GM12891 (cell line): ENCODE measurements around the gene ANK2.

Experiments used
- DNase-seq: peaks from one replicate; pipeline ENCODE4 v3.0.0; 2011; ENCODE audit warnings: low spot score; ENCODE audit not compliant: insufficient read length
- FAIRE-seq: peaks from 2 replicates; lab custom pipeline; 2011; peaks lifted over from hg19 to GRCh38; lab: Jason Lieb, UNC
- PAX5 ChIP-seq: IDR thresholded peaks from 2 replicates; pipeline ENCODE4 v1.6.1; 2011; ENCODE audit warnings: low read length, moderate library complexity, mild to moderate bottlenecking; ENCODE audit not compliant: insufficient read depth, severe bottlenecking
- POLR2A ChIP-seq: IDR thresholded peaks from 2 replicates; pipeline ENCODE4 v1.6.1; 2011; ENCODE audit warnings: low read depth, low read length, control low read depth
- POLR2AphosphoS5 ChIP-seq: IDR thresholded peaks from 2 replicates; pipeline ENCODE4 v1.6.1; 2011; ENCODE audit warnings: low read depth, low read length, control low read depth
- POU2F2 ChIP-seq: IDR thresholded peaks from 2 replicates; pipeline ENCODE4 v1.6.1; 2011; ENCODE audit warnings: low read depth, mild to moderate bottlenecking, control low read depth, low read length, moderate library complexity
- SPI1 ChIP-seq: IDR thresholded peaks from 2 replicates; pipeline ENCODE4 v1.6.1; 2011; ENCODE audit warnings: low read depth, low read length, control low read depth
- TAF1 ChIP-seq: IDR thresholded peaks from 2 replicates; pipeline ENCODE4 v1.6.1; 2011; ENCODE audit warnings: low read depth, low read length, control low read depth

The ANK2 gene

DNA sequence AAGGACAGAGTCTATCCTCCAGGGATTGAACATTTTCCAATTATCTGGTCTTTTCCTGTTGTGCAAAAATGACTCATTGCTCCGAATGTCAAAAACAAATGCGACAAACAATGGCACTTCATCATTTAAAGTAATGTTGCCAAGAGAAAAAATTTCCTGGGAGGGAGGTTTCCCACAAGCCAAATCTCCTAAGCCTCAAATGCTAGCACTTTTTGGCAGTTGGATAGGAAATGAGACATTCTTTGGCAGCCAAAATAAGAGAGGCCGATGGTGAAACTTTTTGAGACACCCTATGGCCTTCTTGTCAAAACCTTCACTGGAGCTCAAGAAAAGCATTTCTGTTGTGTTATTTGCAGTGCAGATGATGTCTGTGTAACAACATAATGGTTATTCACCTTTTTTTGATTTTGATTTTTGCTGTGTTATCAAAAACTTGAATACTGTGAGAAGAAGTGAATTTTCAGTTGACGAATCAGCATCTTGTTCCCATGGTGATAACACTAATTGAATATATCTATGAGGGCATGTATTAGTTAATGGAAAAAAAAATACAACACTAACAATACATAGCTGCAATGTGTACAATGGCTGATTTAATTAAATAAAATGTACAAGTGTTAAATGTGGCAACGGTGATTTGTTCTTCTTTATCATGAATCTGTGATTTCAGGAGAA is 333.8 kb downstream of the ANK2 start:
- DNase-seq: no peak
- FAIRE-seq: no peak
- TF ChIP-seq SPI1 (no peak), TAF1 (no peak), POU2F2 (no peak), POLR2AphosphoS5 (no peak), POLR2A (no peak), PAX5 (no peak)

DNA sequence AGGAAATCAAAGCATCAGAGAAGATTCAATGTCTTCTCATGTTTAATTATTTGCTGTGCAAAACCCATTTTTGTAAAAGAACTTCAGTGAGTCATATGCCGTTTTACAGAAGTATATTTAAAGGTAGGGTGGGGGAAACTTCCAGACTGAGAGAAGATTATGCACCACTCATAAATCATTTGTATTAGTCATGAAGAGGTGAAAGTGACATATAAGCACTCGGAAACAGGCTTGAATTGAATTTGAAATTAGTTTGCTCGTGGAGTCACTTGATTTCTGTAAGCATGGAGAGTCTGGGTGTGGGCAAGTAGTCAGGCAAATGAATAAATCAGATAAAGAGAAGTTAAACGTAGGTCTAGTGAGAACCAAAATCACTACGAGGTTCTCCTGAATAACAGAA is 335.1 kb downstream of the ANK2 start:
- TF ChIP-seq PAX5: no peak
- no peak for TF ChIP-seq TAF1
- TF ChIP-seq SPI1: no peak
- TF ChIP-seq POLR2AphosphoS5: no peak
- no peak for TF ChIP-seq POU2F2
- TF ChIP-seq POLR2A: no peak
- DNase-seq (no peak), FAIRE-seq (no peak)

DNA sequence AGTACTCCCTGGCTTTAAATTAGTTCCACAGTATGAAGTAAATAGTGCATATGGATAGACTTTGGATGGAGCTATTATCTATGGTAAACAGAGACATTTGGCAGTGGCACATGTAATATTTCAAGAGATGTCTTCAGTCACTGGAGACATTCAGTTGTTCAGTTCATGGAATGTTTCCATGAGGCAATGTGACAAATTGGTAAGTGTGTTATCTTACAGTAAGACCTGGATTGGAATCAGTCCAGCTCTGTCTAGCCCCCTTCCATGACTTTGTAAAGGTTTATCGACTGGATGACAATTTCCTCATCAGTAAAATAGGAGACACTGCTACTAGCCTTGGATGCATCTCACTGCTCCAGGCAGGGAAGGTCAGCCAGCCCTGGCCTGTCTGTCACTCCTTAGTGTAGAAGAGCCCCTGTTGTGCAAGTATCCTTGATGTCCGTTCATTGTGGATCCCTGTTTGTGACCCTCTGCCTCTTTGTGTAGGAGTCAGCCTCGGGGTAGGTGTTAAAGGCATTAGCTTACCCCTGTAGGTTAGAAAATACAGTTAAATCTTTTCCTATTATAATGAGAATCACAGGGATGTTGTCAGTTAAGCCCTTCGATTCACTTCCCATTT is 335.9 kb downstream of the ANK2 start:
- DNase-seq (no peak), FAIRE-seq (no peak)
- no peak for TF ChIP-seq POLR2A
- TF ChIP-seq POLR2AphosphoS5: no peak
- no peak for TF ChIP-seq TAF1
- no peak for TF ChIP-seq POU2F2
- TF ChIP-seq PAX5: no peak
- no peak for TF ChIP-seq SPI1

DNA sequence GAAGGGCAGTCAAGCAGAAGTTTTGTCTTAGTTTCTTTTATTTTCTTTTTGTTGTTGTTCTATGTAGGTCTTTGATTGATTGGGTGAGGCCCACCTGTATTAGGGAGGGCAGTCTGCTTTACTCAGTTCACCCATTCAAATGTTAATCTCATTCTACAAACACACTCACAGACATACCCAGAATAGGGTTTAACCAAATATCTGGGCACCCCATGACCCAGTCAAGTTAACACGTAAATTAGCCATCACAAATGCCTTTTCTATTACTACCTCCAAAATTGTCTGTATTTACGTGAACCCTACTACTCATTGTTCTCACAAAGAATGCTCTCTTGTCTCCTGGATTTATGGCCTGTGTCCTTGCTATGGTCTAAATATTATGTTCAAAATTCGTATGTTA is 339.7 kb downstream of the ANK2 start:
- DNase-seq (no peak), FAIRE-seq (peak; percentile 16)
- TF ChIP-seq POLR2A: no peak
- no peak for TF ChIP-seq TAF1
- TF ChIP-seq POLR2AphosphoS5: no peak
- TF ChIP-seq SPI1: no peak
- TF ChIP-seq PAX5: no peak
- no peak for TF ChIP-seq POU2F2

DNA sequence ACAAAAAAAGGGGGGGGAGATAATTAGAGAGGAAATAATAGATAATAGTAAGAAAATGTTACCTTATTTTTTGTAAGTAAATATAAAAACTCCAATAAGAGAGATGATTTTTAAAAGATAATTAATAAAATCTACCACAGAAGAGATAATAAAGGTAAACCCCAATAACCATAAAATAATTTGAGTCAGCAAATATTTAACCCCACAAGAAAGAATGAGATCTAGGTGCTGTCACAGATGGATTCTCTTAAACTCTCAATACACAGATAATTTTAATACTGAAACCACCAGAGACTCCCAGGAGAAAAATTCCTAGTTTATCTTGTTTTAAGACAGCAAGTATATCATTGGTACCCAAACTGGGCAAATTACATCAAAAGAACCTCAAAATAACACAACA is 341.4 kb downstream of the ANK2 start:
- DNase-seq (no peak), FAIRE-seq (no peak)
- TF ChIP-seq POLR2AphosphoS5: no peak

DNA sequence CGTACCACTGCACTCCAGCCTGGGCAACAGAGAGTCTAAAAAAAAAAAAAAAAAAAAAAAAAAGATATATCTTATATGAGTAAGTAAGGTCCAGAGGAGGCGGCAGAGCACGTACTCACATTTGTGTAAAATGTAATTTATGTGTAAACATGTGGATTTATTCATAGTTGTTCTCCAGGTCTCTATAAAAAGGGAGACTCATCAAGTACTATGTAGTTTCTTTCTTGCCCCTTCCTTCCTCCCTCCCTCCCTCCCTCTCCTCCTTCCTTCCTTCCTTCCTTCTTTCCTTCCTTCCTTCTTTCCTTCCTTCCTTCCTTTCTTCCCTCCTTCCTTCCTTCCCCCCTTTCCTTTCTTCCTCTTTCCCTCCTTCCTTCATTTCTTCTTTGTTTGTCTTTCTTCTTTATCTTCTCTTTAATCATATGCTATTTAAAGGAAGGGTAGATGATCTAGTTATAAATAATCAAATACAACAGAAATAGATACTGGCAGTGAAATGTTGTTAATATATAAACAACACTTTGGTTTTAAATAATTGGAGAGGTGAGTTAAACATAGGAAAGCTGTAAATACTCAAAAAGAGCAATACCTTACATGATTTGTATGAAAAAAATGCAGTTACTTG is 344.8 kb downstream of the ANK2 start:
- TF ChIP-seq POLR2A (no peak), TAF1 (no peak), POLR2AphosphoS5 (no peak), POU2F2 (no peak), SPI1 (no peak), PAX5 (no peak)
- no peak for DNase-seq
- no peak for FAIRE-seq

DNA sequence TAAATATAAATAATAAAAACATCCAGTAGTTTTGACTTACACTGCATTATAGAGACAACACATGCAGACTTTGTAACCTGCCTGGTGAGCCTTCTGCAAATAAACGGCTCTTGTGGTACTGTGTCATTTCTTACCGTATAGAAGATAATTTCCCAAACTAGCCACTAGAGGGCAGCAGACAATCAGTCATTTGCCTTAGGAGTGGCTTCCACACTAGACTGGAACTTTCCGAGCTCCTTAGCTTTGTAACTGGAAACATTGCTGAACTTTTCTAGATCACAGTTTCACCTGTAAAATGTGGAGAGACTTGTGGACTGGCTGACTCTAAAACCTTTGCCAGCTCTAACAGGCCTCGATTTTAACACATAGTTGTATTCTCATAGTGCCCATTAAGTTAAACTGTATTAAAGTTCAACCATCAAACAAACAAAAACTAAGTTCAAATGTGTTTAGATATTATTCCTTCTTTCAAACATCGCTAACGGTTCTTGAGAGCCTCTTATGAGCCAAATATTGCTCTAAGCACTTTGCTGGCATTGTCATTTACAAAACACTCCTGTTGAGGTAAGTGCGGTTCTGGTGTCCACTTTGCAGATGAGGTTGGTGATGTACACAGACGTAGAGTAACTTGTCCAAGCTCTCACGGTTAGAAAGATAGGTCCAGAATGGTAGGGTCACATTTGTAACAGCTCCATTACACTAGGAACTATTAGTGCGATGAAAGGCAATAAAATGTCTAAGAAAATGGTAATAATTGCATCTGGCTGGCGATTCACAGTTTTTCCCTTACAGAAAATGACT is 345.5 kb downstream of the ANK2 start:
- TF ChIP-seq POLR2AphosphoS5 (no peak), PAX5 (no peak), POLR2A (no peak), POU2F2 (no peak)
- DNase-seq (peak; percentile 6), FAIRE-seq (peak; percentile 86)

DNA sequence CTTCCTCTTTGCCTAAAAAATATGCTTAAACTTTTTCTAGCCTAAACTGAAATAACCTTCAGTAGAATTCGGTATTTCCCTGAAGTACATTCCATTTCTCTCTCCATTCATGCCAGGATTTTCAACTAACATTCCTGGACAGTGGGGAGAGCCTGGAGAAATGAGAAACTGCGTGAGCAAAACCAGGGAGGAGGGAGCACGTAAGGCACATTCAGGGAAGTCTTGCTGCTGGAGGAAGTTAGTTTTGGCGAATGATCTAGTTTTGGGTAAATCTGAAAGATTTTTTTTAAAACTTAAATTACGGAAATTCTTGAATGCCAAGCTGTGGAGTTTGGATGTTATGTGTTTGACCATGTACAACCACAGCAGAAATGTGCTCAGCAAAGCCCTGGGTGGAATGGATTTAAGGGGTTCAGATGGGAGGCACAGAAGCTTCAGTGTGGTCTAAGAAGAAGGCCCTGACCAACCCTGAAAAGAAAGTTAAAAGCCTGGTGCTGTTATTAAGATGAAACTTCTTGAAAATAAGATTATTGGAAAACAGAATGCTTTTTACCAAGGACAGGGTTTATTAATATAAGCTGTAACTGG is 347.8 kb downstream of the ANK2 start:
- TF ChIP-seq PAX5 (no peak), POU2F2 (no peak), POLR2A (no peak), SPI1 (no peak), POLR2AphosphoS5 (no peak), TAF1 (no peak)
- no peak for DNase-seq
- FAIRE-seq: no peak
